Measurements from ENCODE around the gene SNAPC2. TPM values are rescaled to one million over a fixed set of nuclear protein-coding genes. Genes with fewer than 3 reads are reported as not detected.

SNAPC2 gene
- total and polyA plus RNA-seq, 12 donors, result 5.7 to 26.1 (median 9.5) TPM

- H3K9me3 ChIP-seq, result no peaks in the 10 kb centered on the region
- no peak for ATAC-seq
- no peak overlapping the region for H3K27ac ChIP-seq
- DNase-seq, result no peak
- H3K4me1 ChIP-seq, result no peaks in the 10 kb centered on the region
- H3K27me3 ChIP-seq, result peaks cover 0 to 32% (median 21%) of the 10 kb centered on the region in 7 donors
- H3K4me3 ChIP-seq, result no peak overlapping the region
- intact Hi-C loops (cut with DNase I), result no loop called here
- WGBS, 2 donors, result 52 to 61% methylated on average over 16 to 18 of the region's 18 CpGs
- no peaks in the 10 kb centered on the region for H3K36me3 ChIP-seq
- TF ChIP-seq, protein P1, sequence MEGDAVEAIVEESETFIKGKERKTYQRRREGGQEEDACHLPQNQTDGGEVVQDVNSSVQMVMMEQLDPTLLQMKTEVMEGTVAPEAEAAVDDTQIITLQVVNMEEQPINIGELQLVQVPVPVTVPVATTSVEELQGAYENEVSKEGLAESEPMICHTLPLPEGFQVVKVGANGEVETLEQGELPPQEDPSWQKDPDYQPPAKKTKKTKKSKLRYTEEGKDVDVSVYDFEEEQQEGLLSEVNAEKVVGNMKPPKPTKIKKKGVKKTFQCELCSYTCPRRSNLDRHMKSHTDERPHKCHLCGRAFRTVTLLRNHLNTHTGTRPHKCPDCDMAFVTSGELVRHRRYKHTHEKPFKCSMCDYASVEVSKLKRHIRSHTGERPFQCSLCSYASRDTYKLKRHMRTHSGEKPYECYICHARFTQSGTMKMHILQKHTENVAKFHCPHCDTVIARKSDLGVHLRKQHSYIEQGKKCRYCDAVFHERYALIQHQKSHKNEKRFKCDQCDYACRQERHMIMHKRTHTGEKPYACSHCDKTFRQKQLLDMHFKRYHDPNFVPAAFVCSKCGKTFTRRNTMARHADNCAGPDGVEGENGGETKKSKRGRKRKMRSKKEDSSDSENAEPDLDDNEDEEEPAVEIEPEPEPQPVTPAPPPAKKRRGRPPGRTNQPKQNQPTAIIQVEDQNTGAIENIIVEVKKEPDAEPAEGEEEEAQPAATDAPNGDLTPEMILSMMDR (IDR thresholded peaks at IDR 0.05), result no peak
These were observed 25.4 kb upstream of the SNAPC2 start for GRCh38 chr19:7894612-7895309.

DNA sequence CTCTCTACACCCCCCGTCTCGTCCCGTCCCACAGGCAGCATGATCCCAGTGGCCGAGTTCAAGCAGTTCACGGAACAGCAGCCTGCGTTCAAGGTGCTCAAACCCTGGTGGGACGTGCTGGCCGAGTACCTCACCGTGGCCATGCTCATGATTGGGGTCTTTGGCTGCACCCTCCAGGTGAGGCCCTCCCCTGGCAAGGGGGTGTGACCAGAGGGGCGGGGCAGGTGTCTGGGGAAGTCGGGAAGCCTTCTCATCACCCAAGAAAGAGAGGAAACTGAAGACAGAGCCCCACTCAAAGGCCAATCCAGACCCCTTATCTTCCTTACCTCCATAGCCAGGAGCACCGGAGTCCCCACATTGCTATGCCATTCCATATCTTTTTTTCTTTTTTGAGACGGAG lies 24.6 kb upstream of the SNAPC2 start:
- Histone ChIP-seq H3K36me3 (no peaks in the 10 kb centered on the region), H3K27me3 (peaks cover 0 to 30% (median 21%) of the 10 kb centered on the region in 7 donors), H3K4me1 (no peaks in the 10 kb centered on the region), H3K9me3 (no peaks in the 10 kb centered on the region), H3K27ac (no peak overlapping the region), H3K4me3 (no peak overlapping the region)
- no peak for ATAC-seq
- intact Hi-C loops (cut with DNase I), result no loop called here
- TF ChIP-seq, protein P1 (IDR thresholded peaks at IDR 0.05), result no peak
- 83 to 89% methylated on average over 13 of the region's 13 CpGs for WGBS, 2 donors
- DNase-seq, result no peak

DNA sequence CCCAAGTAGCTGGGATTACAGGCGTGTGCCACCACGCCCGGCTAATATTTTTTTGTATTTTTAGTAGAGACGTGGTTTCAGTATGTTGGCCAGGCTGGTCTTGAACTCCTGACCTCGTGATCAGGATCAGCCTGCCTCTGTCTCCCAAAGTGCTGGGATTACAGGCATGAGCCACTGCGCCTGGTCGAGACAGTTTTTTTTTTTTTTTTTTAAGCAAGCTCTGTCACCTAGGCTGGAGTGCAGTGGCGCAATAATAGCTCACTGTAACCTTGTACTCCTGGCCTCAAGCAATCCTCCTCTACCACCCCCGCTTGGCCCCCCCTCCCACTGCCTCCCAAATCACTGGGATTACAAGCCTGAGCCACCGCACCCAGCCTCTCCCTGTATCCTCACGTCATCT lies 22.8 kb upstream of the SNAPC2 start:
- no peak overlapping the region for H3K27ac ChIP-seq
- intact Hi-C loops (cut with DNase I), result no loop called here
- peaks cover 0 to 30% (median 20%) of the 10 kb centered on the region in 7 donors for H3K27me3 ChIP-seq
- no peak overlapping the region for H3K4me3 ChIP-seq
- no peaks in the 10 kb centered on the region for H3K9me3 ChIP-seq
- no peaks in the 10 kb centered on the region for H3K36me3 ChIP-seq
- no peak for DNase-seq
- TF ChIP-seq, protein P1 (IDR thresholded peaks at IDR 0.05), result no peak
- no peak for ATAC-seq
- peaks cover 0 to under 1% (median 0%) of the 10 kb centered on the region in 9 donors for H3K4me1 ChIP-seq
- 86 to 88% methylated on average over 11 of the region's 11 CpGs for WGBS, 2 donors

DNA sequence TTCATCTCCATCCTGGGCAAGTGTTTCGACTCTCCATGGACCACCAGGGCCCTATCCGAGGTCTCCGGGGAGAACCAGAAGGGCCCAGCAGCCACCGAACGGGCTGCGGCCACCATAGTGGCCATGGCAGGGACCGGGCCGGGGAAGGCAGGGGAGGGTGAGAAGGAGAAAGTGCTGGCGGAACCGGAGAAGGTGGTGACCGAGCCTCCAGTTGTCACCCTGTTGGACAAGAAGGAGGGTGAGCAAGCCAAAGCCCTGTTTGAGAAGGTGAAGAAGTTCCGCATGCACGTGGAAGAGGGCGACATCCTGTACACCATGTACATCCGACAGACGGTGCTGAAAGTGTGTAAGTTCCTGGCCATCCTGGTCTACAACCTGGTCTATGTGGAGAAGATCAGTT lies 21.2 kb upstream of the SNAPC2 start:
- intact Hi-C loops (cut with DNase I), result no loop called here
- WGBS, 2 donors, result 90 to 94% methylated on average over 16 of the region's 16 CpGs

More for the DNA sequence above, 21.2 kb upstream of the SNAPC2 start:
- Histone ChIP-seq H3K27ac (no peak overlapping the region), H3K9me3 (no peaks in the 10 kb centered on the region), H3K4me3 (no peak overlapping the region), H3K36me3 (no peaks in the 10 kb centered on the region), H3K27me3 (peaks cover 0 to 17% (median 10%) of the 10 kb centered on the region in 7 donors), H3K4me1 (peaks cover 3 to 11% (median 8%) of the 10 kb centered on the region in 9 donors)
- ATAC-seq (no peak), DNase-seq (no peak)
- TF ChIP-seq, protein P1 (IDR thresholded peaks at IDR 0.05), result no peak

All from heart right ventricle (tissue), 16 donors.